Osteoblast (primary cell): ENCODE measurements around the gene RNF187. TPM values are rescaled to one million over a fixed set of nuclear protein-coding genes. Genes with fewer than 3 reads are reported as not detected.

ENCODE experiments used
- DNase-seq: peaks from one replicate; pipeline ENCODE4 v3.0.0; 2011; ENCODE audit warnings: low spot score, mixed read lengths; ENCODE audit not compliant: insufficient read length; ENCODE audit errors: missing footprints
- H2AFZ ChIP-seq: 2 replicates; pipeline ENCODE4 v1.6.0; 2011; ENCODE audit warnings: mild to moderate bottlenecking, low read length
- H3K27ac ChIP-seq: 2 replicates; pipeline ENCODE4 v1.5.1; 2011; ENCODE audit warnings: mild to moderate bottlenecking, low read depth, low read length, moderate library complexity
- H3K27me3 ChIP-seq: 2 replicates; pipeline ENCODE4 v1.6.0; 2012; ENCODE audit warnings: mild to moderate bottlenecking, control low read depth, inconsistent platforms, low read length, moderate library complexity; ENCODE audit not compliant: insufficient read depth
- H3K36me3 ChIP-seq: 2 replicates; pipeline ENCODE4 v1.5.1; 2011; ENCODE audit warnings: mild to moderate bottlenecking, low read length, control low read depth, moderate library complexity; ENCODE audit not compliant: insufficient read depth
- H3K4me1 ChIP-seq: 2 replicates; pipeline ENCODE4 v1.5.1; 2011; ENCODE audit warnings: mild to moderate bottlenecking, low read length, control low read depth, moderate library complexity; ENCODE audit not compliant: insufficient read depth
- H3K4me2 ChIP-seq: 2 replicates; pipeline ENCODE4 v1.6.0; 2011; ENCODE audit warnings: mild to moderate bottlenecking, low read length; ENCODE audit not compliant: insufficient read depth
- H3K4me3 ChIP-seq: fragments of 200-600 bp; sonication (generic); 3 replicates; pipeline ENCODE4 v1.5.1; 2012; ENCODE audit warnings: mild to moderate bottlenecking, low read length, inconsistent platforms; ENCODE audit not compliant: insufficient read depth
- H3K79me2 ChIP-seq: 2 replicates; pipeline ENCODE4 v1.6.0; 2012; ENCODE audit warnings: mild to moderate bottlenecking, low read length, control low read depth, inconsistent platforms; ENCODE audit not compliant: insufficient read depth
- H3K9me3 ChIP-seq: 2 replicates; pipeline ENCODE4 v1.5.1; 2011; ENCODE audit warnings: low read depth, low read length, control low read depth
- H4K20me1 ChIP-seq: 2 replicates; pipeline ENCODE4 v1.6.0; 2012; ENCODE audit warnings: mild to moderate bottlenecking, low read length, control low read depth; ENCODE audit not compliant: insufficient read depth
- CTCF ChIP-seq: IDR thresholded peaks from 2 replicates; pipeline ENCODE4 v1.5.1; 2011; ENCODE audit warnings: mild to moderate bottlenecking, low read depth, low read length, moderate library complexity; ENCODE audit errors: extremely low read depth
- total RNA-seq: library from RNA; depleted of rRNA; stranded (reverse); fragments of >200 nt; gene quantifications from 2 replicates; pipeline ENCODE4 v1.2.3, GENCODE V29; 2012

RNF187 gene
- total RNA-seq, 1 donor = 52.5 TPM

GRCh38 chr1:228475812-228476211, 11.4 kb upstream of the RNF187 start:
- Histone ChIP-seq H3K79me2 (no peaks in the 10 kb centered on the region), H4K20me1 (no peaks in the 10 kb centered on the region), H3K9me3 (no peaks in the 10 kb centered on the region), H2AFZ (no peak overlapping the region), H3K27ac (no peak overlapping the region), H3K36me3 (no peaks in the 10 kb centered on the region), H3K4me1 (no peaks in the 10 kb centered on the region), H3K27me3 (peaks cover 10% of the 10 kb centered on the region), H3K4me2 (no peak overlapping the region), H3K4me3 (no peak overlapping the region)
- DNase-seq = no peak
- TF ChIP-seq CTCF = no peak

- Histone ChIP-seq H3K36me3 (no peaks in the 10 kb centered on the region), H3K27ac (no peak overlapping the region), H3K27me3 (peaks cover 14% of the 10 kb centered on the region), H4K20me1 (no peaks in the 10 kb centered on the region), H3K4me3 (no peak overlapping the region), H3K4me1 (no peaks in the 10 kb centered on the region), H3K4me2 (no peak overlapping the region), H3K9me3 (no peaks in the 10 kb centered on the region), H3K79me2 (no peaks in the 10 kb centered on the region), H2AFZ (no peak overlapping the region)
- TF ChIP-seq CTCF = no peak
- no peak for DNase-seq
Measured at GRCh38 chr1:228477263-228477662, 9.9 kb upstream of the RNF187 start.

GRCh38 chr1:228478326-228478725, 8.9 kb upstream of the RNF187 start:
- Histone ChIP-seq H3K4me1 (no peaks in the 10 kb centered on the region), H3K79me2 (no peaks in the 10 kb centered on the region), H3K4me2 (no peak overlapping the region), H2AFZ (no peak overlapping the region), H3K36me3 (no peaks in the 10 kb centered on the region), H3K4me3 (no peak overlapping the region), H3K27ac (no peak overlapping the region), H4K20me1 (no peaks in the 10 kb centered on the region), H3K9me3 (no peaks in the 10 kb centered on the region), H3K27me3 (peaks cover 14% of the 10 kb centered on the region)
- DNase-seq = no peak
- no peak for TF ChIP-seq CTCF

- no peak for TF ChIP-seq CTCF
- no peaks in the 10 kb centered on the region for H3K9me3 ChIP-seq
- peaks cover 14% of the 10 kb centered on the region for H3K27me3 ChIP-seq
- no peaks in the 10 kb centered on the region for H3K36me3 ChIP-seq
- no peak overlapping the region for H2AFZ ChIP-seq
- no peaks in the 10 kb centered on the region for H3K79me2 ChIP-seq
- no peak overlapping the region for H3K27ac ChIP-seq
- H3K4me2 ChIP-seq = no peak overlapping the region
- no peaks in the 10 kb centered on the region for H4K20me1 ChIP-seq
- H3K4me1 ChIP-seq = no peaks in the 10 kb centered on the region
- no peak overlapping the region for H3K4me3 ChIP-seq
- no peak for DNase-seq
Measured at GRCh38 chr1:228478912-228479711, 8.1 kb upstream of the RNF187 start.
